HG02943 (cell line): Measurements from ENCODE around the gene PAPSS1.

Experiments used
- ATAC-seq: cut with Tn5 transposase; IDR thresholded peaks from one replicate; pipeline ENCODE4 v1.9.1; 2021; ENCODE audit warnings: mild to moderate bottlenecking, low read depth, moderate library complexity; ENCODE audit not compliant: unreplicated experiment

The PAPSS1 gene

GRCh38 chr4:107631560-107631959 is 88.5 kb downstream of the PAPSS1 start:
- no peak for ATAC-seq

GRCh38 chr4:107630185-107630705 is 89.8 kb downstream of the PAPSS1 start:
- ATAC-seq: no peak

- no peak for ATAC-seq
These were observed 90.7 kb downstream of the PAPSS1 start for GRCh38 chr4:107629318-107629717.

GRCh38 chr4:107625391-107625902 is 94.6 kb downstream of the PAPSS1 start:
- no peak for ATAC-seq

GRCh38 chr4:107624024-107624423 is 96.0 kb downstream of the PAPSS1 start:
- no peak for ATAC-seq

DNA sequence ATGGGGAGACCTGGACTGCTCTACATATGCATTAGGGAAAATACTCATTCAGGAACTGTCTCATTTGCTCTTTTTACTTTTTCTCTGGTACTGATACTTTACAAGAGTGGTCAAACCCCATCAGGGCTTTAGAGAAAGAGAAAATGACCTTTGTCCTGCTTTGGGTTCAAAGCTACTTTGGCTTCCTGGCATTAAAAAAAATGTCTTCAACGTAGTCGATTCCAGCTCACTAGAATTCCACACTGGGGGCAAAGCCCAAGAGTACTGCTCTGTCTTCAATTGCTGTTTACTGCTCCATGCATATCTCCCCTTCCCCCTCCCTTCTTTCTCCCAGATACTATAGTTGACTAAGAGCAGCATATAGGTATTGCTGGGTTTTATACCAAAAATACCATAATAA is 98.0 kb downstream of the PAPSS1 start:
- ATAC-seq: no peak

- ATAC-seq: no peak
These were observed 100.3 kb downstream of the PAPSS1 start for GRCh38 chr4:107619731-107620130.

DNA sequence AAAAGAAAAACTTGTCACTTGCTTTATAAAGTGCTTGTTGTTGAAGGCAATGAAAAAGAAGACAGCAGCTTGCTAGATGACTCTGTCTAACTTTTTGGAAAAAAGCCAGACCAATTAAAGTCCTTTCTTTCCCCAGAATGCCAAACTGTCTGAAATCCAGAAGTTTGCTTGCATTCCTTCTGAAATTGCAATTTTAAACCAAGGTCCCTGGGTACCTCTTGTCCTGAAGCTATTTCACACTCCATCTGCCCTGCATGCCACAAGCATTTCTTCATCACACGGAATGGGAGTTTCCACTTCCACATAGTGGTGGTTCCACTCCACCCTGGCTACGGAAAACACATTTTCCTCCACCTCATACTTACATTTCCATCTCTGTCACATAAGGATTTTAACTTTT is 101.0 kb downstream of the PAPSS1 start:
- ATAC-seq: no peak

GRCh38 chr4:107618656-107619055 is 101.4 kb downstream of the PAPSS1 start:
- ATAC-seq: no peak

DNA sequence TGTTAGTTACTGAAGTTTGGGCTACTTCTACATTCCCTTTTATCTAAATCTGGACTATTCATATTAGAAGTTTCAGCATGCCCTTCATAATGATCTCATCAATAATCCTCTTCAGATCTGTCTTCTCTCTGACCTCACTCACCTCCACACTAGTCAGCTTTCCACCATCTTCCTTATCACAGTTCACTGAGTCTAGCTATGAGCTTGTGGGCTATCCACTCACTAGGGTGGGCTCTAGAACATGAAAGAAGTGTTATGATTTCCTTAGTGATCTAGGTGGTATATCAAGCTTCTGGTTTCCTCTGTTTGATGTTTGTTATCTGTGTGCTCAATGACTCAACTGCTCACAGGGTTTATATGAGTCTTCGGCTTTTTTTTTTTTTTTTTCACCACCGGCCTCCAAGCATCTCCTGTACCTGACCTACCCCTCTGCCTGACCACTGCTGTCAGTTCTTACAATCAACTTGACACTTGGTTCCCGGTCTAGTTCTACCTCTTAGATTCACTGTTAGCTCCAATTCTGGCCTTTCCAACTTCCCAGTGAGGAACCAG is 103.1 kb downstream of the PAPSS1 start:
- ATAC-seq: no peak

DNA sequence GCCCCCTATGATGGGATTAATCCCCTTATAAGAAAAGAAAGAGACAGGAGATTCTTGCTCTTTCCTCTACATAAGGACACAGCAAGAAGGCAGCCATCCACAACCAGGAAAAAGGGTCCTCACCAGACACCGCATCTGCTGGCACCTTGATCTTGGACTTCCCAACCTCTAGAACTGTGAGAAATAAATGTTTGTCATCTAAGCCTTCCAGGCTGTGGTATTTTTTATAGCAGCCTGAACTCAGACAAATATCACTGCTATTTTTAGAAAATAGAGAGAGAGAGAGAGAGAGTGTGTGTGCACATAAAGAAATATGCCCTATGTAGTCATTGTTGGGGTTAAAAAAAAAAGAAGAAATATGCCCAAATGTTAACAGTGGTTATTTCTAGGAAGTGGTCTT is 104.2 kb downstream of the PAPSS1 start:
- no peak for ATAC-seq

- no peak for ATAC-seq
These were observed 116.6 kb downstream of the PAPSS1 start for GRCh38 chr4:107603430-107603829.

- ATAC-seq: no peak
These were observed 119.1 kb downstream of the PAPSS1 start for GRCh38 chr4:107600983-107601382.

DNA sequence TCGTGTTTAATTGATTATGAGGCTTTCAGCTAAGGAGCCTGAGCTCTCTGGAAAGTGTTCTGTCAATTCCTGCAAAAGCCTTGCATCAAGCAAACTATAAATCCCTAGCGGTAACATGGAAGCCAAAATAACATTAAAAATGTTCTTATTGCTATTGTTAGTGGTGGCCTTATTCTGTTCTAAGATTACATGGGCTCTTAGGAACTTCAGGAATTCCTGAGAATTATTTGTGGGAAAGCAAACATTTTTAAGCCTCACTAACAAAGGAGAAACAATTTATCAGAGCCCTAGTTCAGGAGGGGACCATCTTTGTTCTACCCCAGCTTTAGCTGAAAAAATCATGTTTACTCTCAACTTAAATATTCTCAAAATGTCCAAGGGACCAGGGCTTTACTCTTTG is 119.6 kb downstream of the PAPSS1 start:
- no peak for ATAC-seq

DNA sequence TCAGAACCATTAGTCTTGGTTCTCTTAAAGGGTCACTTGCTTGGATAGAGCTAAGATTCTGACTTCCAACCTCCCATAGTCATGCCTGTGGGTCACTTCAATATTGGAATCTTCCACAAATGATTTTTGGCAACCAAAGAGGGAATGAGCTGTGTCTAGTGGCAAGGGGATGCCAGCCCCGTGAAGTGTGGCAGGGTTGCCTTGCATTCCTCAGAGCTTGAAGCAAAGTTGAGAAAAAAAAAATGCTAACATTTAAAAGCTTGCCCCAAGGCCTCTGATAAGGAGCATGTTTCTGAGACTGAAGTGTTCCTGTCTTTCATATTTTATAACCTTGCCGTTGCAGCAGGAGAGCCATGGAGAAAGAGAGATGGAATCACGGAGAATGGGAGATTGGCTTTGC is 120.2 kb downstream of the PAPSS1 start:
- no peak for ATAC-seq

DNA sequence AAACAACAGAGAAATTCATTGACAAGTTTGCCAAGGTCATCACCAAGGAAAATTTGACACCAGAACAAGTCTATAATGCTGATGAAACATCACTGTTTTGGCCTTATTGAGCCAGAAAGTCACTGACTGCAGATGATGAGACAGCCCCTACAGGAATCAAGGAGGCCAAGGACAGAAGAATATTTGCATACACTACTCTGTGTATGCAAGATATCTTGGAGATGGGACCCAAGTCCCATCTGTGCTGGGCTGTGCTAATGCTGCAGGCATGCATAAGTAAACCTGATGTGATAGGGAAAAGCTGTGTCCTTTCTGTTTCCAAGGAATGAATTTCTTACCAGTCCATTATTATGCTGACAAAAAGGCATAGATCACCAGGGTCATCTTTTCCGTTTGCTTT is 126.8 kb downstream of the PAPSS1 start:
- no peak for ATAC-seq

- ATAC-seq: no peak
These were observed 127.5 kb downstream of the PAPSS1 start for GRCh38 chr4:107592519-107592918.

GRCh38 chr4:107589269-107589668 is 130.8 kb downstream of the PAPSS1 start:
- no peak for ATAC-seq

DNA sequence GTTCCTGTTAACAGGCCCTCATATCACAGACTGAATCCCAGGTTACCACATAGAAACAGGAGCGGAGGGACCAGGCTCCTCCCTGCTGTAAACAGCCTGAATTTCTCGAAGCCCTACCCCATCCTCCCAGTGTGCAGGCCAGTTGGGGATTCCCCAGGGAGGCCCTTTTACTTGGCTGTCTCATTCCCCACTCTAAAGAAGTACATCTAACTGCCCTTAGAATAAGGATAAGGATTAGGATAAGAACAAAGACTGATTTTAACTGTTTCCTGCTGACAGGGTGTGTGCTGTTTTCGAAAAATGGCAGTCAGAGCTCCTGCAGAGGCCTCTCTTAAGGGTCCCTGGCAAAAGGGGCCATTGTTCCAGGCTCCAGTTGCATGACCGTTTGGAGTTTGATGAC is 133.7 kb downstream of the PAPSS1 start:
- no peak for ATAC-seq

- ATAC-seq: no peak
These were observed 140.9 kb downstream of the PAPSS1 start for GRCh38 chr4:107579099-107579498.

DNA sequence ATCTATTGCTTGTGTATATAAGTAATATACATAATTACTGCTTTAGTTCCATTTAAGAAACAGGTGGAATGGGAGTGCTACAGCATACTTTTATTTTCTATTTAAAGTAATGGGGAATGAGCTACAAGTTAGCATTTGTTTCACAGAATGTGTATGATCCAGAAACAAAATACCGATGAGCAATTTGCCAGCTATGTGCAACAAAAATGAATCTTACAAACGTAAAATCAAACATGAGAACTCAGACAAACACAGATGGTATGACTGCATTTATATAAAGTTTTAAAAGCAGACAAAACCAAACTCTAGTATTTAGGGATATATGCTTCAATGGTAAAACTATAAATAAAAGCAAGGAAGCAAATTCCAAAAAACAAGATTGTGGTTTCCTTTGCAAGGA is 141.7 kb downstream of the PAPSS1 start:
- no peak for ATAC-seq

- no peak for ATAC-seq
These were observed 142.3 kb downstream of the PAPSS1 start for GRCh38 chr4:107577743-107578142.

GRCh38 chr4:107575243-107575642 is 144.8 kb downstream of the PAPSS1 start:
- no peak for ATAC-seq
